Tibial artery (tissue), 4 donors: ENCODE data around the gene CA10.

Source experiments
- DNase-seq, 2 donors: peaks; one replicate each; pipeline ENCODE4 v3.0.0-alpha.2; 2019
- H3K27ac ChIP-seq, 2 donors: fragments of 200-600 bp; sonication (generic) in 1 of 2; 1 replicate in 1 of 2; 2 replicates in 1 of 2; pipeline ENCODE4 v1.5.1; 2018 to 2019; ENCODE audit warnings: mild to moderate bottlenecking in 1 of 2
- H3K27me3 ChIP-seq, 2 donors: fragments of 200-600 bp; sonication (generic) in 1 of 2; one replicate each; pipeline versions ENCODE4 v1.5.1 to v1.6.0; 2016 to 2019
- H3K36me3 ChIP-seq, 3 donors: fragments of 200-600 bp; sonication (generic) in 2 of 3; one replicate each; pipeline ENCODE4 v1.5.1; 2016 to 2019; ENCODE audit warnings: mild to moderate bottlenecking in 2 of 3
- H3K4me1 ChIP-seq, 4 donors: fragments of 200-600 bp; sonication (generic) in 2 of 4; 1 replicate in 3 of 4; 2 replicates in 1 of 4; pipeline ENCODE4 v1.5.1; 2016 to 2019
- H3K4me3 ChIP-seq, 2 donors: fragments of 200-600 bp; sonication (generic) in 1 of 2; 1 replicate in 1 of 2; 2 replicates in 1 of 2; pipeline ENCODE4 v1.5.1; 2018 to 2019; ENCODE audit warnings: mild to moderate bottlenecking in 2 of 2
- H3K9me3 ChIP-seq, 3 donors: fragments of 200-600 bp; sonication (generic) in 1 of 3; one replicate each; pipeline ENCODE4 v1.5.1; 2016 to 2019
- CTCF ChIP-seq, 2 experiments: fragments of 200-600 bp in 1 of 2; fragments of 450-650 bp in 1 of 2; IDR thresholded peaks; one replicate each; pipeline ENCODE4 v1.5.1; 2017 to 2019; ENCODE audit warnings: antibody characterized with exemption in 2 of 2, mild to moderate bottlenecking in 1 of 2, moderate library complexity in 1 of 2
- intact Hi-C: fragments of 100-400 bp; cut with DNase I; formaldehyde crosslinking; loops from one replicate; pipeline ENCODE4 v1.15.0; 2023; ENCODE audit warnings: low total_unique reads

CA10 gene

GRCh38 chr17:52149626-52150025, 8.9 kb downstream of the CA10 start:
- Histone ChIP-seq H3K4me3 (no peak overlapping the region), H3K27me3 (no peaks in the 10 kb centered on the region), H3K9me3 (no peaks in the 10 kb centered on the region), H3K36me3 (no peaks in the 10 kb centered on the region), H3K4me1 (no peaks in the 10 kb centered on the region), H3K27ac (no peak overlapping the region)
- DNase-seq, result no peak
- intact Hi-C loops, result no loop called here
- TF ChIP-seq CTCF (IDR thresholded peaks at IDR 0.05), result no peak

GRCh38 chr17:52148969-52149351, 9.6 kb downstream of the CA10 start:
- no peaks in the 10 kb centered on the region for H3K9me3 ChIP-seq
- no peaks in the 10 kb centered on the region for H3K4me1 ChIP-seq
- H3K4me3 ChIP-seq, result no peak overlapping the region
- H3K27me3 ChIP-seq, result no peaks in the 10 kb centered on the region
- H3K36me3 ChIP-seq, result no peaks in the 10 kb centered on the region
- TF ChIP-seq CTCF (IDR thresholded peaks at IDR 0.05), result no peak
- no peak overlapping the region for H3K27ac ChIP-seq
- intact Hi-C loops, result no loop called here
- DNase-seq, result no peak

GRCh38 chr17:52148288-52148968, 10.1 kb downstream of the CA10 start:
- H3K27ac ChIP-seq, result no peak overlapping the region
- intact Hi-C loops, result no loop called here
- H3K4me3 ChIP-seq, result no peak overlapping the region
- no peaks in the 10 kb centered on the region for H3K4me1 ChIP-seq
- no peak for TF ChIP-seq CTCF (IDR thresholded peaks at IDR 0.05)
- H3K27me3 ChIP-seq, result no peaks in the 10 kb centered on the region
- DNase-seq, result no peak
- no peaks in the 10 kb centered on the region for H3K9me3 ChIP-seq
- no peaks in the 10 kb centered on the region for H3K36me3 ChIP-seq

GRCh38 chr17:52147872-52148271, 10.6 kb downstream of the CA10 start:
- H3K27ac ChIP-seq, result no peak overlapping the region
- H3K4me1 ChIP-seq, result no peaks in the 10 kb centered on the region
- H3K9me3 ChIP-seq, result no peaks in the 10 kb centered on the region
- no peaks in the 10 kb centered on the region for H3K36me3 ChIP-seq
- H3K4me3 ChIP-seq, result no peak overlapping the region
- intact Hi-C loops, result no loop called here
- no peak for DNase-seq
- H3K27me3 ChIP-seq, result no peaks in the 10 kb centered on the region
- TF ChIP-seq CTCF (IDR thresholded peaks at IDR 0.05), result no peak

DNA sequence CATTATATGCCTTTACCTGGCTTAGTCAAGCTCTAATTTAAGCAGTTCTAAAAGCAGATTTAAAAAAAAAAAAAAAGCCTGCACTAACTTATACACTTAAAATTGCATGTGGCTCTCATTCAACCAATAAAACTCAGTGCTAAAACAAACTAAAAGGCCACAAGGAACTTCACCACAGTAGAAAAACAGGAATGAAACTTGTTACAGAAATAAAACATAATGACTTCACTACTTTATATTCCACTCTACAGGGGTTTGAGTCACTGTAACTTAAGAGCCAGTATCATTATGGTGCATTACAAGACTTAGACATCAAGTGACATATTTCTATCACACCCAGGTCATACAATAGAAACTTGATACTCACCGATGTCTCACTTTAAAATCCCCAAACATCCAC, 11.1 kb downstream of the CA10 start:
- no peak for DNase-seq
- TF ChIP-seq CTCF (IDR thresholded peaks at IDR 0.05), result no peak

GRCh38 chr17:52145476-52145875, 13.0 kb downstream of the CA10 start:
- no peak for DNase-seq
- intact Hi-C loops, result no loop called here
- Histone ChIP-seq H3K4me1 (no peaks in the 10 kb centered on the region), H3K4me3 (no peak overlapping the region), H3K36me3 (no peaks in the 10 kb centered on the region), H3K9me3 (no peaks in the 10 kb centered on the region), H3K27ac (no peak overlapping the region), H3K27me3 (no peaks in the 10 kb centered on the region)
- TF ChIP-seq CTCF (IDR thresholded peaks at IDR 0.05), result no peak

More for the DNA sequence above, 11.1 kb downstream of the CA10 start:
- no peaks in the 10 kb centered on the region for H3K27me3 ChIP-seq
- no peaks in the 10 kb centered on the region for H3K9me3 ChIP-seq
- no peak overlapping the region for H3K4me3 ChIP-seq
- H3K4me1 ChIP-seq, result no peaks in the 10 kb centered on the region
- no peak overlapping the region for H3K27ac ChIP-seq
- H3K36me3 ChIP-seq, result no peaks in the 10 kb centered on the region
- intact Hi-C loops, result no loop called here
